IPS-18a (cell line): Measurements from ENCODE around the gene FLNA.

ENCODE experiments used
- H3K27ac ChIP-seq: one replicate; pipeline ENCODE4 v1.5.1; 2013; ENCODE audit warnings: low read length
- H3K27me3 ChIP-seq: one replicate; pipeline ENCODE4 v1.6.1; 2013; ENCODE audit warnings: mild to moderate bottlenecking, low read length; ENCODE audit not compliant: control insufficient read depth, insufficient read depth
- H3K36me3 ChIP-seq: one replicate; pipeline ENCODE4 v1.6.1; 2013; ENCODE audit warnings: low read depth, low read length; ENCODE audit not compliant: control insufficient read depth
- H3K4me1 ChIP-seq: one replicate; pipeline ENCODE4 v1.6.1; 2013; ENCODE audit warnings: low read depth, low read length; ENCODE audit not compliant: control insufficient read depth
- H3K4me3 ChIP-seq: one replicate; pipeline ENCODE4 v1.5.1; 2013; ENCODE audit warnings: low read length
- H3K9ac ChIP-seq: one replicate; pipeline ENCODE4 v1.6.1; 2013; ENCODE audit warnings: mild to moderate bottlenecking, low read length, moderate library complexity
- H3K9me3 ChIP-seq: one replicate; pipeline ENCODE4 v1.6.1; 2013; ENCODE audit warnings: low read depth, low read length; ENCODE audit not compliant: control insufficient read depth

FLNA gene

DNA sequence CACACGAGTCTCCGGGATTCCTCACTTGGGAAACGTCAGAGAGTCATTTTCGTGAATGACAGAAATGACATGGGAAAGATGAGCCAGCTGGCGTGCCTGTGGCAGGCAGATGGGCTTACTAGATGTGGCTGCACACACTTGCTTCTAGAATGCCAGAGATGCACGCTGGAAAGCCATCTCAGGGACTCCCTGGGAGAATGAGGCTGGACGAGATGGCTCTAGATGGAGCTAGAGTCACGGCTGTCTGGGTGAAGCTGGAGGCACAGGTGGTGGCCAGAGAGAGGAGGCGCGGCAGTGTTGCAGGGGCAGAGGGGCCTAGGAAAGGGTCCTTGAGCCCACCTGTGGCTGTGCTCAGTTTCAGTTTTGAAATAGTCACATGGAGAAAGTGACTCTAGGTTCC lies 52.8 kb downstream of the FLNA start:
- Histone ChIP-seq H3K4me3 (no peak overlapping the region), H3K9me3 (no peaks in the 10 kb centered on the region), H3K36me3 (no peaks in the 10 kb centered on the region), H3K9ac (no peak overlapping the region), H3K27me3 (no peaks in the 10 kb centered on the region), H3K4me1 (no peaks in the 10 kb centered on the region), H3K27ac (no peak overlapping the region)

DNA sequence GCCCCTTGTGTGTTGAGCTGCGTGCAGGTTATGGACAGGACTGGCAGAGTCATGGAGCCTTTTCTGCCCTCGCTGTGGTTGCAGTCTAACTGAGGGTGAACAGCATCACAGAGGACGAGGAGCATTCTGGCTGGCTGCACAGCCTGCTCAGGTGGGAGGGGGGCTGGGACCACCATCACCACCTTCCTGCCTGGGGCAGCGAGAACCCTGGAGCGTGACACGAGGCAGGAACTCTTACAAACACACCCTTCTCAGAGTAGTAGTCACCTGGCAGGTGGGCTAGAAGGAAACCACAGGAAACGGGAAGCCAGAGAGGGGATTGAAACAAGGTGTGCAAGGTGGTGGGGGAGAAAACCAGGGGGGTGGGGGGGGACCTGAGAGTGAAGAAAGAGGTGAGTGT lies 53.3 kb downstream of the FLNA start:
- Histone ChIP-seq H3K27me3 (no peaks in the 10 kb centered on the region), H3K9ac (no peak overlapping the region), H3K4me3 (no peak overlapping the region)

DNA sequence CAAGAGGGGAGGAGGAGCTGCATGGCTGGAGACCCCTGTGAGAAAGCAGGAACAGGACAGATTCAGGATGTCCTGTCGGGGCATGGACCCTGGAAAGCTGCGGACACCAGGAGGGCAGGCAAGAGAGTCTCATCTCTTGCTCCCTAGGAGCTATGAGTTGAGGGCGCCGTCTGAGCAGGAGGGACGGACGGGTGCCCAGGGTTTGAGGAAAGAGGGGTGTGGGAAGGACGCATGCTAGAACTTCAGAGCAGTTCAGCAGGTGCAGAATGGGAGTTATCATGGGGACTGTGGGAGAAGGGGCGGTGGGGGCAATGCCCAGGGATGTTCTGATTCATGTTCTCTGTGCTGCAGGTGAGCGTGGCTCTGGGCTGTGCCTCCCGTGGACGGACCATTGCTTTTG lies 54.0 kb downstream of the FLNA start:
- H3K27ac ChIP-seq: no peak overlapping the region
- no peaks in the 10 kb centered on the region for H3K4me1 ChIP-seq
- no peak overlapping the region for H3K4me3 ChIP-seq

More for the DNA sequence above, 53.3 kb downstream of the FLNA start:
- no peaks in the 10 kb centered on the region for H3K4me1 ChIP-seq
- H3K27ac ChIP-seq: no peak overlapping the region
- H3K36me3 ChIP-seq: no peaks in the 10 kb centered on the region
- no peaks in the 10 kb centered on the region for H3K9me3 ChIP-seq

DNA sequence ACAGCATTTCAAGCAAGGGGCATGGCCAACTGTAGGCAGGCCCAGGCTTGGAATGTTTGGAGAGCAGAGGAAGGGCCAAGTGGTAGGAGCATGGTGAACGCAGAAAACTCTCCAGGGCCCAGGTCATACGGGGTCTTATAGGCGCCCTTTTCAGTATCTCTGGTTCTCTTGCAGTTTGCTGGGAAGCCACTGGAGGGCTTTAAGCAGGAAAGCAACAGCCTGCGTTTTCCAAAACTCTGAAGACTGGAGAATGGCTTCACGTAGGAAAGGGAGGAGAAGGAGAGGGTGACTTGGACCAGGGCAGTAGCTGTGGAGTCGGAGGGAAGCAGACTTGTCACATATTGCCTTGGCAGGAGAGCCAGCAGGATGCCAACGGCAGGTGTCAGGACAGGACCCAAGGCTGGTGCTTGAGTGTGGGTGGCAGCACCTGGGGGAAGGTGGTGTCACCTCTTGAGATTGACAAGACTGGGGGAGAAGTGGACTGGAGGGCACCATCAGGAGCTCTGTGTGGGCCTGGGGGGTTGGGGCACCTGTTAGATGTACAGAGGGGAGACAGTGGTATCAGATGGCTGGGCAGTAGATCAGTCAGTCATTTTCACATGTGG lies 56.9 kb downstream of the FLNA start:
- H3K27ac ChIP-seq: no peak overlapping the region
- H3K9ac ChIP-seq: no peak overlapping the region
- H3K4me3 ChIP-seq: no peak overlapping the region
- H3K4me1 ChIP-seq: no peaks in the 10 kb centered on the region
- H3K36me3 ChIP-seq: no peaks in the 10 kb centered on the region
- no peaks in the 10 kb centered on the region for H3K27me3 ChIP-seq
- H3K9me3 ChIP-seq: no peaks in the 10 kb centered on the region

More for the DNA sequence above, 54.0 kb downstream of the FLNA start:
- no peaks in the 10 kb centered on the region for H3K27me3 ChIP-seq
- no peak overlapping the region for H3K9ac ChIP-seq
- H3K36me3 ChIP-seq: no peaks in the 10 kb centered on the region
- H3K9me3 ChIP-seq: no peaks in the 10 kb centered on the region

DNA sequence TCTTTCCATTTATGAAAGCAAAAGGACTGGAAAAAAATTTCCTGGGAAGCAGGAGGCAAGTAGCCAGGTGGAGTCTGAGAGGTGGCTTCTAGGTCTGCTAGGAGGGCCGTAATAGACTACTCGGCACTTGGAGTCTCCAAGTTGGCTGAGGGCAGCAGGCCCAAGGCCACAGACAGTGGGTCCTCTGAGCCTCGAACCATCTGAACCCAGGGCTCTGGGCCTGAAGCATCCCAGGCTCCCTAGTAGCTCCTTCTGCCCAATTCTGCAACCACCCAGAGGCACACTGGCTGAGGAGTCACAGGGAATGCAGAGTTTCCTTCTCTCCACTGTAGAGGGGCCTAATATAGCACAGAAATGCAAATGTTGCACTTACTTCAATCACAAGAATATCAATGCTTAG lies 59.0 kb downstream of the FLNA start:
- Histone ChIP-seq H3K9ac (no peak overlapping the region), H3K9me3 (no peaks in the 10 kb centered on the region), H3K27ac (no peak overlapping the region), H3K4me3 (no peak overlapping the region), H3K36me3 (no peaks in the 10 kb centered on the region), H3K27me3 (no peaks in the 10 kb centered on the region), H3K4me1 (no peaks in the 10 kb centered on the region)

DNA sequence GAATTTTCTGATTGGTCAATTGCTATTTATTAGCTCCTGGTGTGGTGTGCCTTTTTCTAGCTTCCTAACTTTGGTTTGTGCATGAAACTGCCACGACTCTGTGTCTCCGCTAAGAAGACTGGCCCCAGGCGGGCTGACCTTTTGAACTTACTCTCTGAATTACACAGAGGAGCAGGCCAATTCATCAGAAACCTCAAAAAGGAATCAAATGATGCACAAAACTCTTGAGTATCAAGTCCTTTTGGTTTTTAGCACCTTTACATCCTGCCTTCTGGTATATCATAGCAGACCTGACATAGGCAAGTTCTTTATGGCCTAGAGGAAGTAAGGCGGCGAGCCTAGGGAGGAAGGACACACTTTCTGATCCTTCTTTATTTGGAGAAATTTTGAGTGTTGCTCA lies 61.3 kb downstream of the FLNA start:
- no peaks in the 10 kb centered on the region for H3K4me1 ChIP-seq
- no peak overlapping the region for H3K9ac ChIP-seq
- no peaks in the 10 kb centered on the region for H3K36me3 ChIP-seq
- no peak overlapping the region for H3K4me3 ChIP-seq
- H3K9me3 ChIP-seq: no peaks in the 10 kb centered on the region
- H3K27me3 ChIP-seq: no peaks in the 10 kb centered on the region
- H3K27ac ChIP-seq: no peak overlapping the region

DNA sequence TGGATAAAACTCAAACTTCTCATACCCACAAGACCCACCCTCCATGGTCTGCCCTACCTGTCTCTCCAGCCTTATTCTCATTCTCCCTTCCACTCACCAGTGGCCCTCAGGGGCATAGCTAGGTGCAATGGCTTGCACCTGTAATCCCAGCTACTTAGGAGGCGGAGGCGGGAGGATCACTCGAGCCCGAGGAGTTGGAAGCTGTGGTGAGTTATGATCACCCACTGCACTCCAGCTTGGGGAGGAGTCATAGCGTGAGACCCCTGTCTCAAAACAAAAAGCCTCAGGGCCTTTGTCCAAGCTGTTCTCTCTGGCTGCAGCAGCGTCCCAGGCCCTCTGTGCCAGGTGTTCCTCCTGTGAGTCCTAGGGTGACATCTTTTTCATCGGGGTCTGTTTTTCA lies 62.3 kb downstream of the FLNA start:
- H3K9ac ChIP-seq: no peak overlapping the region
- no peaks in the 10 kb centered on the region for H3K27me3 ChIP-seq
- H3K4me3 ChIP-seq: no peak overlapping the region
- H3K9me3 ChIP-seq: no peaks in the 10 kb centered on the region
- H3K4me1 ChIP-seq: no peaks in the 10 kb centered on the region
- H3K36me3 ChIP-seq: no peaks in the 10 kb centered on the region
- H3K27ac ChIP-seq: no peak overlapping the region

DNA sequence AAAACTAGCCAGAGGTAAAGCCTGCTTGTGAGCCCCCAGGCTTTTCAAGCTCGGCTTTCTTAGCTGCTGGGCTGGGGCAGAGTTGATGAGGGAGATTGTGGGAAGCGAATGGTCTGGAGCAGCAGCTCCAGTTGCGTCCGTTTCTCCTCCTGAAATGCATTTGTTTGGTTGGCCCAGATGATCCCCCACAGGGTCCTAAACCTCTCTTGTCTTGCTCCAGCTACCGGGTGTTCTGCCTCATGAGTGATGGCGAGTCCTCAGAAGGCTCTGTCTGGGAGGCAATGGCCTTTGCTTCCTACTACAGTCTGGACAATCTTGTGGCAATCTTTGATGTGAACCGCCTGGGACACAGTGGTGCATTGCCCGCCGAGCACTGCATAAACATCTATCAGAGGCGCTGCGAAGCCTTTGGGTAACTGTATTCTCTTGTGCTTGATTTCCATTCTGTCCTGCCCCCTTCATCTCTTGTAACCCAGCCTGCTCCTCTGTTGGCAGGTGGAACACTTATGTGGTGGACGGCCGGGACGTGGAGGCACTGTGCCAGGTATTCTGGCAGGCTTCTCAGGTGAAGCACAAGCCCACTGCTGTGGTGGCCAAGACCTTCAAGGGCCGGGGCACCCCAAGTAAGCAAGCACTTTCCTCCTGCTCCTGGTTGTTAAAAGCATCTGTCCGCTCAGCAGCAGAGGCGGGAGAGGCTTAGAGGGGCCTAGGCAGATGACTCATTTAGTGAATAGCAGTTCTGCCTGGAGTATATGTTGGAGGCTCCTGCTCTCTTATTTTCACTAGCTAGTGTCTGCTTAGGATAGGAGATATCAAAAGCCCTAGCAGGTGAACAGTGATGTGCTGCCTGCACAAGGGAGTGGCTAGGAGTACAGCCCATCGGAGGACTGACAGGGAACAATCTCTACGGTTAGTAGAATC lies 63.6 kb downstream of the FLNA start:
- Histone ChIP-seq H3K27ac (no peak overlapping the region), H3K9ac (no peak overlapping the region), H3K36me3 (no peaks in the 10 kb centered on the region), H3K4me1 (no peaks in the 10 kb centered on the region), H3K27me3 (no peaks in the 10 kb centered on the region), H3K9me3 (no peaks in the 10 kb centered on the region), H3K4me3 (no peak overlapping the region)

DNA sequence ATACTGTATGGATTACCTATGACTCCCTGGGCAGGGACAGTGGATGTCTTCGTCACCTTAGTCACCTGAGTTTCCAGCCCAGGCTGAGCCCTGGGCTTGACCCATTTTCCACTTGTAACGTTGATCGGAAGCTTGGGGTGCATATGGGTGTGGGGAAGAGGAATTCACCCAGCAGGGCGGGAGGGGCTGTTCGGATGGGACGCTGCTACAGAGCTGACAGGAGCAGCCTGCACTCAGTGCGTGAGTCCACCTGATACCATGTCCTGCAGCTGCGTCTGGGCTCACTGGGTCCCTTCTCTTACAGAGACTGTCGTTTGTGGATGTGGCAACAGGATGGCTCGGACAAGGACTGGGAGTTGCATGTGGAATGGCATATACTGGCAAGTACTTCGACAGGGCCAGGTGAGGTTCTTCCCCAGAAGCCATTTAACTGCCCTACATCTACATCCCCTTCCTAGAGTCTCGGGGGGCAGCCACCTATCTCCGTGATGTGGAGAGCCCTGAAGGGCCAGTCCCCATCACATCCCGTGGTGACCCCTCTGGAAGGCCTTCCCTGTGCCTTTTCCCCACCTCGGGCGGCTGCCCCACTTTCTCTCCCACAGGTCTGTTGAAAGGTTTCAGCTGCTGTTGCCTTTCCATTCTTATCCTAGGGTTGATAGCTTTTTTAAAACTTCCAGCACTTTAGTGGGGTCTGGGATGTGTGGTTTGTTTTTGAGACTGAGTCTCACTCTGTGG lies 65.2 kb downstream of the FLNA start:
- Histone ChIP-seq H3K4me3 (no peak overlapping the region), H3K4me1 (no peaks in the 10 kb centered on the region), H3K27ac (no peak overlapping the region), H3K9ac (no peak overlapping the region), H3K36me3 (no peaks in the 10 kb centered on the region), H3K9me3 (no peaks in the 10 kb centered on the region), H3K27me3 (no peaks in the 10 kb centered on the region)

DNA sequence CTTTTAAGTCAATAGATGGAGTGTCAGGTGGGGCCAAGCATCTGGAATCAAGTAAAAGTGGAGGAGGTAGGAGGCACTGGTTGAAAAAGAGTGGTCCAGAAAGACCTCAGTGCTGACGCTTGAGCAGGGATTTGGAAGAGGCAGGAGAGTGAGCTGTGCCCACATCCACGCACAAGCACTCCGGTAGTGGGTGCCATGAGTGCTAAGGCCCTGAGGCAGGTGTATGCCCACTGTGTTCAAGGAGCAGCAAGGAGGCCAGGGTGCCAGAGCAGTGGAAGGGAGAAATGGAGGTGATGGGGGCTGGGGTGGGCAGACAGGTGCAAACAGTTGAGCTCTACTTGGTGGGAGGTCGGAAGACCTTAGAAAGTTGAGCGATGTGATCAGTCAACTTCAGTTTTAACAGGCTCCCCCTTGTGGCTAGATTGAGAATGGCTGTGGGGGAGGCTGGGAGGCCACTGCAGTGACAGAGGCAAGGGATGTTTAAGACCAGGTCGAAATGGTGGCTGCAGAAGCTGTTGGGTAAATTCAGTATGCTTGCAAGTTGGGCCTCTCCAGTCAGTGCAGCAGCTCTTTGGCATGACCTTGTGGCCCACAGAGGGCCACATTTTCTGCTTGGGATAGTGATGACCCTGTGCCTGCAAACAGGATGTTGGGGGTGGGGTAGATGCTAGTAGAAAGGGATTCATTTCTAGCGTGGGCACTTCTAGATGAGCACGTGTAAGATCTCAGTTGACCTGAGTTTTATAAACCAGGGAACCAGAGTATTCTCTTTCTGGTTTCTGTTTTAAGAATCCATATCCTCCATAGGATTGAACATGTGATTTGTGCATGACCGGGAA lies 66.1 kb downstream of the FLNA start:
- H3K9ac ChIP-seq: no peak overlapping the region
- H3K36me3 ChIP-seq: no peaks in the 10 kb centered on the region
- H3K27ac ChIP-seq: no peak overlapping the region
- no peaks in the 10 kb centered on the region for H3K9me3 ChIP-seq
- H3K4me1 ChIP-seq: no peaks in the 10 kb centered on the region
- no peak overlapping the region for H3K4me3 ChIP-seq
- H3K27me3 ChIP-seq: no peaks in the 10 kb centered on the region

DNA sequence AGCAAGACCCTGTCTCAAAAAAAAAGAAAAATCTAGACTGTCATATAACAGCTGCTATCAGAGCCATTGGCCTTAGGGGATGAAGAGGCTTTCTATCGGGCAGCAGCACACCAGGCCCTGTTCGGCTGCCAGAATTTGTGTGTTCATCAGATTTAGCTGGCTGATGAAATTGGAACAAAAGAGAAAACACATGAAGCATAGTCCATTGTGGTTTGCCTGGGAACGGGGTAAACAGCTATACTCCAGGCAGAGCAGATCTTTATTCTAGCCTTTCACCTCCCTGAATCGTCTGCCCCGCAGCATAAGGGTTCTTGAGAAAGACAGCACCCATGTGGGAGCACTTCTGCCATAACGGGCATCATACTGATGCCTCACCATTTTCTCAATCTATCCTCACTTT lies 67.2 kb downstream of the FLNA start:
- no peaks in the 10 kb centered on the region for H3K36me3 ChIP-seq
- no peak overlapping the region for H3K4me3 ChIP-seq
- H3K9me3 ChIP-seq: no peaks in the 10 kb centered on the region
- no peak overlapping the region for H3K9ac ChIP-seq
- H3K4me1 ChIP-seq: no peaks in the 10 kb centered on the region
- H3K27ac ChIP-seq: no peak overlapping the region
- H3K27me3 ChIP-seq: no peaks in the 10 kb centered on the region
